ENCODE results near the gene FCMR. TPM values are rescaled to one million over a fixed set of nuclear protein-coding genes. Genes with fewer than 3 reads are reported as not detected.

The FCMR gene
- total and polyA plus RNA-seq, 8 donors = 3.3 to 6.7 (median 4.8) TPM; not detected in 2

- TF ChIP-seq POLR2A (IDR thresholded peaks at IDR 0.05) (no peak), POLR2AphosphoS5 (IDR thresholded peaks at IDR 0.05) (no peak), CTCF (IDR thresholded peaks at IDR 0.05) (no peak), EP300 (IDR thresholded peaks at IDR 0.05) (no peak)
- Histone ChIP-seq H3K4me3 (no peak overlapping the region), H3K9me3 (peaks cover 7 to 36% (median 22%) of the 10 kb centered on the region in 4 donors), H3K36me3 (no peaks in the 10 kb centered on the region), H3K4me1 (no peaks in the 10 kb centered on the region), H3K27me3 (no peaks in the 10 kb centered on the region), H3K27ac (no peak overlapping the region)
- DNase-seq = no peak
- intact Hi-C loops (cut with DNase I; ENCODE audit: low total_unique reads) = no loop called here
Measured at GRCh38 chr1:206878456-206878855, 43.3 kb downstream of the FCMR start.

GRCh38 chr1:206875752-206876377, 45.9 kb downstream of the FCMR start:
- DNase-seq = no peak
- H3K27me3 ChIP-seq = no peaks in the 10 kb centered on the region
- no peaks in the 10 kb centered on the region for H3K4me1 ChIP-seq
- peaks cover 7 to 36% (median 25%) of the 10 kb centered on the region in 4 donors for H3K9me3 ChIP-seq
- intact Hi-C loops (cut with DNase I; ENCODE audit: low total_unique reads) = no loop called here
- no peak overlapping the region for H3K4me3 ChIP-seq
- H3K36me3 ChIP-seq = no peaks in the 10 kb centered on the region
- WGBS, 5 donors = 74 to 84% (median 81%) methylated on average over 3 of the region's 3 CpGs
- TF ChIP-seq POLR2A (IDR thresholded peaks at IDR 0.05) (no peak), POLR2AphosphoS5 (IDR thresholded peaks at IDR 0.05) (no peak), EP300 (IDR thresholded peaks at IDR 0.05) (no peak), CTCF (IDR thresholded peaks at IDR 0.05) (no peak)
- no peak overlapping the region for H3K27ac ChIP-seq

- Histone ChIP-seq H3K27me3 (no peaks in the 10 kb centered on the region), H3K36me3 (no peaks in the 10 kb centered on the region), H3K27ac (no peak overlapping the region), H3K9me3 (peaks cover 7 to 30% (median 23%) of the 10 kb centered on the region in 4 donors), H3K4me1 (no peaks in the 10 kb centered on the region), H3K4me3 (no peak overlapping the region)
- TF ChIP-seq CTCF (IDR thresholded peaks at IDR 0.05) (no peak), POLR2A (IDR thresholded peaks at IDR 0.05) (no peak), POLR2AphosphoS5 (IDR thresholded peaks at IDR 0.05) (no peak), EP300 (IDR thresholded peaks at IDR 0.05) (no peak)
- DNase-seq = no peak
- WGBS, 5 donors = 72 to 92% (median 81%) methylated on average over 3 of the region's 3 CpGs
- intact Hi-C loops (cut with DNase I; ENCODE audit: low total_unique reads) = no loop called here
Measured at GRCh38 chr1:206873603-206874188, 48.0 kb downstream of the FCMR start.

GRCh38 chr1:206872139-206872538, 49.6 kb downstream of the FCMR start:
- TF ChIP-seq CTCF (IDR thresholded peaks at IDR 0.05) (no peak), EP300 (IDR thresholded peaks at IDR 0.05) (no peak), POLR2A (IDR thresholded peaks at IDR 0.05) (no peak), POLR2AphosphoS5 (IDR thresholded peaks at IDR 0.05) (no peak)
- H3K27ac ChIP-seq = no peak overlapping the region

More at GRCh38 chr1:206872139-206872538, 49.6 kb downstream of the FCMR start:
- DNase-seq = no peak
- intact Hi-C loops (cut with DNase I; ENCODE audit: low total_unique reads) = no loop called here
- 72 to 87% (median 78%) methylated on average over 3 of the region's 3 CpGs for WGBS, 5 donors
- H3K4me3 ChIP-seq = no peak overlapping the region
- H3K27me3 ChIP-seq = no peaks in the 10 kb centered on the region
- no peaks in the 10 kb centered on the region for H3K4me1 ChIP-seq
- H3K9me3 ChIP-seq = peaks cover 0 to 15% (median 11%) of the 10 kb centered on the region in 4 donors
- H3K36me3 ChIP-seq = no peaks in the 10 kb centered on the region

Measured in stomach (tissue), 9 donors.